ENCODE results near the gene PFKP. TPM values are rescaled to one million over a fixed set of nuclear protein-coding genes. Genes with fewer than 3 reads are reported as not detected.
A peak's percentile ranks its signal among the peaks of the same experiment; 100 is the strongest.

Gene PFKP
- total RNA-seq, 4 donors from 2014 or later: 22.4 to 45.4 (median 29.1) TPM

DNA sequence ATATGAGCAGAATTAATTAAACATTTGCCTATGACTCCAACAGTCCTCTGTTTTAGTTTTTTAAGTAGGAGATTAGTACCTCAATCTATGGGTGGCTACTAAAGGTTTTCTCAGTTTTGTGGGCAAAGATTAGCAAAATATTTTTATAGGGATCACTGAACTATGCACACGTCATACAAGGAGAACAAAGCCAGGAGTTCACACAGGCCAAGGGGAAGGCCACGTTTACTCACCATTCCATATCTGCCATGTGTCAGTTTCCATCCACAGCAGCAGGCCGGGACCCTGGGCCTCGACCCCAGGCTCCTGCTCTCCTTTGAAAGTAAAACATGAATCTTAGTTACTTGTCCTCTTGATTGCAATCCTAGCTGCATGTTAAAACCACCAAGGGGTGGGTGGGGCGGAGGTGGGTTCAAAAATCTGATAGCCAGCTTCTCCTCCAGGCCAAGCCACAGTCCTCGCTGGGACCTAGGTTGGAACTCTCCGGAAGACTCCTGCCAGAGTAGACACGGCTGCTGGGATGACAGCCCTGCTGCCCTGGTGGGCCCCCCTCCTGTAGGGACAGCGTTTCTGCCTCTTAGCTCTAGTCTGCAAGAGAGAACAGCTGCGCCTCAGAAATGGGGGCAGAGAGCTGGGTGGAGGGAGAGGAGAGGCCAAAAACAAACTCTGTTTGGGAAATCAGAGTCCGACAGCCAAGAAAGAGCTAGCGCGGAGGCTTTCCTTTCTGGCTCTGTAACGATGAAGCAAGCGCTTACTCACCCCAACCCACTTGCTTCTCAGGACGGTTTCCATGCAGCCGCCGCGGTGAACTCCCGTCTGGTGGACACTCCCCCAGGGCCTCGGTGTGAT, 69.6 kb downstream of the PFKP start:
- no peaks in the 10 kb centered on the region for H3K9me3 ChIP-seq
- peaks cover 2 to 100% (median 12%) of the 10 kb centered on the region in 3 donors for H3K36me3 ChIP-seq
- TF ChIP-seq, protein P1, sequence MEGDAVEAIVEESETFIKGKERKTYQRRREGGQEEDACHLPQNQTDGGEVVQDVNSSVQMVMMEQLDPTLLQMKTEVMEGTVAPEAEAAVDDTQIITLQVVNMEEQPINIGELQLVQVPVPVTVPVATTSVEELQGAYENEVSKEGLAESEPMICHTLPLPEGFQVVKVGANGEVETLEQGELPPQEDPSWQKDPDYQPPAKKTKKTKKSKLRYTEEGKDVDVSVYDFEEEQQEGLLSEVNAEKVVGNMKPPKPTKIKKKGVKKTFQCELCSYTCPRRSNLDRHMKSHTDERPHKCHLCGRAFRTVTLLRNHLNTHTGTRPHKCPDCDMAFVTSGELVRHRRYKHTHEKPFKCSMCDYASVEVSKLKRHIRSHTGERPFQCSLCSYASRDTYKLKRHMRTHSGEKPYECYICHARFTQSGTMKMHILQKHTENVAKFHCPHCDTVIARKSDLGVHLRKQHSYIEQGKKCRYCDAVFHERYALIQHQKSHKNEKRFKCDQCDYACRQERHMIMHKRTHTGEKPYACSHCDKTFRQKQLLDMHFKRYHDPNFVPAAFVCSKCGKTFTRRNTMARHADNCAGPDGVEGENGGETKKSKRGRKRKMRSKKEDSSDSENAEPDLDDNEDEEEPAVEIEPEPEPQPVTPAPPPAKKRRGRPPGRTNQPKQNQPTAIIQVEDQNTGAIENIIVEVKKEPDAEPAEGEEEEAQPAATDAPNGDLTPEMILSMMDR (IDR thresholded peaks at IDR 0.05): no peak
- peak in 1 of 2 donors; percentile 35 for TF ChIP-seq EP300 (IDR thresholded peaks at IDR 0.05)
- no peaks in the 10 kb centered on the region for H3K27me3 ChIP-seq
- no peak overlapping the region for H3K27ac ChIP-seq
- WGBS, 2 donors: 69 to 73% methylated on average over 21 of the region's 21 CpGs
- no peak overlapping the region for H3K4me3 ChIP-seq
- peaks cover 0 to 9% (median 2%) of the 10 kb centered on the region in 4 donors for H3K4me1 ChIP-seq
- peak in 1 of 2 donors; percentile 24 for DNase-seq (ENCODE audit: low spot score in 2 of 2)

DNA sequence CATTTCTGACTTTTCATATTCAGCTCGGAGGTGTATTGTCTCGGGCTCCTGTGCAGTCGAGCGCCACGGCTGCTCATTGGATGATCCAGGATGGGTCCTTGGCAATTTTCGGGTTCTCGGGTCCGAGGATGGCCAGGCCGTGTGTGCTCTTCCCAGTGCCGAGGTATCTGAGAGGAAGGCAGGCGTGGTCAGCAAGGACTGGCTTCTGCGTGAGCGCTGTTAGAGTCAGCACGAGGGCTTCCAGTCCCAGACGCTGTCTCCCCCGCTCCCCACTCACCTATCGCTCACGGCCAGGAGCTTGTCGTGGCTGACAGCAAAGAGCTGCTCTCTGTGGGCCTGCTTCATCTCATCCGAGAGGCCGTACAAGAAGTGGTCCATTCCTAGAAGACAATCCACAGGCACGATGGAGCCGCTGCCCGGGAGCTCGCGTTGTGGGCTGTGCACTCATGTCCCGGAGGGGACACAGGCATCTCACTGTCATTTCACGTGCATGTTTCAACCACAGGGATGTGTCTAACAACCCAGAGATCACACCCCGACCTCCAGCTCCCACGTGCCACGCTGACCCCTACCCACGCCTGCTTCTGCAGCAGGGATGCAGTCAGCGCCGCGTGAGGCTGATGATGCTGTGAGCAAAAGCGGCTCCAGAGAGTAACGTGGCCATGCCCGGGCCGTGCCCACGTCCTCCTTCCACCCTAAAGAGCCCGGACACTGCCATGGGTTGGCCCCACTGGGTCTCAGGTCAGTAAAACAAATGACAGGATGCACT, 70.8 kb downstream of the PFKP start:
- 91 to 96% methylated on average over 41 of the region's 41 CpGs for WGBS, 2 donors
- DNase-seq (ENCODE audit: low spot score in 2 of 2): no peak

DNA sequence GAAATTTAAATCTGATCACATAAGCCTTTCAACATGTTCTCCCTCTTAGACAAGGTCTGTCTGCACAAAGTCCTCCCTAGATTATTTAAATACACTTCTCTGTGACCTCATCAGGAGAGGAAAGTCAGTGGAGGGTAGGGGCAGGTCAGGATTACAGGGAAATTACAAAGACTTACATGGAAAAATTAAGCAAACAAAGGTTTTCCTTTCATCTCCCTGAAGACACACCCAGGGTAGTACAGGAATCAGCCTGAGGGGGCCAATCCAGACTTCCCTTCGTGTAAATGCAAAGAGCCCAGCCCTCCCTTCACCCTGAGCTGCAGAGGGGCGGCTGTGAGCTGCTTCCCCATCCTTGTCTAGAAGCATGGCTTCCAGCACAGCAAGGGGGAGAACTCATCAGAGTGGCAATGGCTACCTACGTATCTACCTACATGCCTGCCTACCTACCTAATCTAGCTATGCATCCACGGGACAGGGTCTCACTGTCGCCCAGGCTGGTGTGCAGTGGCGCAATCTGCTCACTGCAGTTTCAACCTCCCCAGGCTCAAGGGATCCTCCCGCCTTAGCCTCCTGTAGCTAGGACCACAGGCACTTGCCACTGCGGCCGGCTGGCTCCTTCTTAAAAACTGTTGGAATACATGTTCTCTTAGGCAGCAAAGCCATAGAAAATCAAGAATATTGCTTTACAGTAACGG, 72.0 kb downstream of the PFKP start:
- Histone ChIP-seq H3K27ac (no peak overlapping the region), H3K4me3 (no peak overlapping the region), H3K36me3 (peaks cover 0 to 100% (median 19%) of the 10 kb centered on the region in 3 donors), H3K4me1 (peaks cover 0 to 9% (median 2%) of the 10 kb centered on the region in 4 donors), H3K9me3 (no peaks in the 10 kb centered on the region), H3K27me3 (no peaks in the 10 kb centered on the region)
- no peak for TF ChIP-seq POLR2A (IDR thresholded peaks at IDR 0.05)
- TF ChIP-seq, protein P1 (IDR thresholded peaks at IDR 0.05): no peak
- no peak for TF ChIP-seq EP300 (IDR thresholded peaks at IDR 0.05)
- 79 to 88% methylated on average over 10 of the region's 10 CpGs for WGBS, 2 donors
- DNase-seq (ENCODE audit: low spot score in 2 of 2): no peak

More for the DNA sequence above, 70.8 kb downstream of the PFKP start:
- no peak overlapping the region for H3K4me3 ChIP-seq
- H3K9me3 ChIP-seq: no peaks in the 10 kb centered on the region
- TF ChIP-seq POLR2A (IDR thresholded peaks at IDR 0.05): no peak
- TF ChIP-seq EP300 (IDR thresholded peaks at IDR 0.05): no peak
- TF ChIP-seq, protein P1 (IDR thresholded peaks at IDR 0.05): no peak
- H3K4me1 ChIP-seq: peaks cover 0 to 9% (median 2%) of the 10 kb centered on the region in 4 donors
- H3K36me3 ChIP-seq: peaks cover 0 to 100% (median 12%) of the 10 kb centered on the region in 3 donors
- H3K27me3 ChIP-seq: no peaks in the 10 kb centered on the region
- no peak overlapping the region for H3K27ac ChIP-seq

DNA sequence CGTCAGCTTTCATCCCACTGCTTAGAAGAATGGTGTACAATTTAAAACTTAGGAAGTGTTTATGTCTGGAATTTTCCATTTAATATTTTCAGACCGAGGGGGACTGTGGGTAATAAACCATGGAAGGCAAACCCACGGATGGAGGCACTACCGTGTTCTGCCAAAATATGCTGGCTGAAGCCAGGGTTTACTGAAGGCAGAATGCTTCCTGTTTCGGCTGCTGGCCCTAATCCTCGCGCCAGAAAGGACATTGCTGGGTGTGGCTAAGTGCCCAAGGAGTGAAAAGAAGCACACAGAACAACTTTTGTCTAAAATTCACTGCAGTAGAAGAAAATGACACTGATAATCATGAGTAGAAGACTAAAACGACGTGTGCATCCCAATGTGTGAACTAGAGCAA, 72.9 kb downstream of the PFKP start:
- Histone ChIP-seq H3K27me3 (no peaks in the 10 kb centered on the region), H3K9me3 (no peaks in the 10 kb centered on the region), H3K36me3 (peaks cover 0 to 100% (median 24%) of the 10 kb centered on the region in 3 donors), H3K4me1 (peaks cover 0 to 9% (median 2%) of the 10 kb centered on the region in 4 donors), H3K27ac (no peak overlapping the region), H3K4me3 (no peak overlapping the region)
- 52 to 58% methylated on average over 9 of the region's 9 CpGs for WGBS, 2 donors
- TF ChIP-seq, protein P1 (IDR thresholded peaks at IDR 0.05): no peak
- TF ChIP-seq EP300 (IDR thresholded peaks at IDR 0.05): no peak
- no peak for TF ChIP-seq POLR2A (IDR thresholded peaks at IDR 0.05)
- no peak for DNase-seq (ENCODE audit: low spot score in 2 of 2)
